Measurements from ENCODE around the gene THAP3. TPM values are rescaled to one million over a fixed set of nuclear protein-coding genes. Genes with fewer than 3 reads are reported as not detected.

The THAP3 gene
- total and polyA plus RNA-seq, 9 of the 15 experiments (the other 6 are each of a cell fraction or from before 2014, with no cell fraction given) = 1.9 to 31.2 (median 18.2) TPM

DNA sequence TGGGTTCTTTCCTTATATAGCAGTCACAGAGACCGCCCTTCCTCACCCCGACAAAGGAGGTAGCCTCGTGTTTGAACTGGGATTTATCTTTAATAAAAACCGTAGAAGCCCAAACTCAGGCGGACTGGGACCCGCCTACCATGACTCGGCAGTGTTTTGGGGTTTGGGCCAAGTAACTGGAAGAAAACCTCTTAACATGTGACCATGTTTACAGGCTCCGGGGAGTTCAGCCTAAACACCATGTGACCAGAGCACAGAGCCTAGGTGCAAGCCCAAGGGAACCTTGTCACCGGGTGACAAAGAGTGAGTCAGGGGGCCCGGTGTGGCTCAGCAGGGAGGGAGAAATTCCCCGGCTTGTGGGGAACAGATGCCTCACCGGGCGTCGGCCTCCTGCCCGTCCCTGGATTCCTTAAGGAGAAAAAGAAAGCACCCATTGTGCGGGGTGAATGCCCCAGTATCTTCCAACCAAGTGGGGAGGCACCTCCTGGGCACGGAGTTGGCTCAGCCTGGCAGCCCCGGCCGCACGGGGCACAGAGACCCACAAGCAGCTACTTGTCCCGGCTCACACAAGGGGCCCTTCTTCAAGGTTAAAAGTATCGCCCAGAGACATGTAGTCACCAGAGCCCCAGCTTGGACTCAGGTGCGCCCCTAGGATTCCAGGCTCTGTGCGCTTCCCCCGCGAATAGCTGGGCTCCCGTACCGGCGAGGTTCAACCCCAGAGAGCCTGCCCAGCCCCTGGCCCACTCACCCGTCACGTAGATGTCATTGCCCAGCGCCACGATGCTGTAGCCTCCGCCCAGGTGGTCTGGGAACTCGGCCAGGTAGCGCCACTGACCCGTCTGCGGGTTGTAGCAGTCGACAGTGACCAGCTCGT is 23.4 kb upstream of the THAP3 start (continued):
- TF ChIP-seq, protein P1, sequence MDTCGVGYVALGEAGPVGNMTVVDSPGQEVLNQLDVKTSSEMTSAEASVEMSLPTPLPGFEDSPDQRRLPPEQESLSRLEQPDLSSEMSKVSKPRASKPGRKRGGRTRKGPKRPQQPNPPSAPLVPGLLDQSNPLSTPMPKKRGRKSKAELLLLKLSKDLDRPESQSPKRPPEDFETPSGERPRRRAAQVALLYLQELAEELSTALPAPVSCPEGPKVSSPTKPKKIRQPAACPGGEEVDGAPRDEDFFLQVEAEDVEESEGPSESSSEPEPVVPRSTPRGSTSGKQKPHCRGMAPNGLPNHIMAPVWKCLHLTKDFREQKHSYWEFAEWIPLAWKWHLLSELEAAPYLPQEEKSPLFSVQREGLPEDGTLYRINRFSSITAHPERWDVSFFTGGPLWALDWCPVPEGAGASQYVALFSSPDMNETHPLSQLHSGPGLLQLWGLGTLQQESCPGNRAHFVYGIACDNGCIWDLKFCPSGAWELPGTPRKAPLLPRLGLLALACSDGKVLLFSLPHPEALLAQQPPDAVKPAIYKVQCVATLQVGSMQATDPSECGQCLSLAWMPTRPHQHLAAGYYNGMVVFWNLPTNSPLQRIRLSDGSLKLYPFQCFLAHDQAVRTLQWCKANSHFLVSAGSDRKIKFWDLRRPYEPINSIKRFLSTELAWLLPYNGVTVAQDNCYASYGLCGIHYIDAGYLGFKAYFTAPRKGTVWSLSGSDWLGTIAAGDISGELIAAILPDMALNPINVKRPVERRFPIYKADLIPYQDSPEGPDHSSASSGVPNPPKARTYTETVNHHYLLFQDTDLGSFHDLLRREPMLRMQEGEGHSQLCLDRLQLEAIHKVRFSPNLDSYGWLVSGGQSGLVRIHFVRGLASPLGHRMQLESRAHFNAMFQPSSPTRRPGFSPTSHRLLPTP (IDR thresholded peaks at IDR 0.05; ENCODE audit: borderline replicate concordance, extremely low read depth, insufficient read length) = no peak
- TF ChIP-seq TCFL5 (CRISPR knock-in tag; conservative IDR thresholded peaks at IDR 0.05) (no peak), KAT8 (IDR thresholded peaks at IDR 0.05; ENCODE audit: low read depth) (no peak), ATF1 (CRISPR knock-in tag; IDR thresholded peaks at IDR 0.05) (0 out of 2 replicates have a peak, but pooled peaks have one; percentile 28), ATF1 (tag; IDR thresholded peaks at IDR 0.05) (peak; percentile 22), ZNF184 (CRISPR knock-in tag; IDR thresholded peaks at IDR 0.05) (no peak), KHSRP (IDR thresholded peaks at IDR 0.05) (no peak), ZNF79 (CRISPR knock-in tag; IDR thresholded peaks at IDR 0.05; ENCODE audit: low read depth) (no peak), TSC22D4 (tag; IDR thresholded peaks at IDR 0.05) (no peak), RREB1 (CRISPR knock-in tag; IDR thresholded peaks at IDR 0.05) (no peak), KDM5B (IDR thresholded peaks at IDR 0.05; ENCODE audit: insufficient replicate concordance, low read depth, low read length) (peak; percentile 56), ARID3B (CRISPR knock-in tag; IDR thresholded peaks at IDR 0.05; ENCODE audit: borderline replicate concordance) (no peak), GTF2E2 (tag; IDR thresholded peaks at IDR 0.05) (no peak)
- TF ChIP-seq, protein P2, sequence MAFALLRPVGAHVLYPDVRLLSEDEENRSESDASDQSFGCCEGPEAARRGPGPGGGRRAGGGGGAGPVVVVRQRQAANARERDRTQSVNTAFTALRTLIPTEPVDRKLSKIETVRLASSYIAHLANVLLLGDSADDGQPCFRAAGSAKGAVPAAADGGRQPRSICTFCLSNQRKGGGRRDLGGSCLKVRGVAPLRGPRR (CRISPR knock-in tag; IDR thresholded peaks at IDR 0.05) = no peak
- TF ChIP-seq, protein P3, sequence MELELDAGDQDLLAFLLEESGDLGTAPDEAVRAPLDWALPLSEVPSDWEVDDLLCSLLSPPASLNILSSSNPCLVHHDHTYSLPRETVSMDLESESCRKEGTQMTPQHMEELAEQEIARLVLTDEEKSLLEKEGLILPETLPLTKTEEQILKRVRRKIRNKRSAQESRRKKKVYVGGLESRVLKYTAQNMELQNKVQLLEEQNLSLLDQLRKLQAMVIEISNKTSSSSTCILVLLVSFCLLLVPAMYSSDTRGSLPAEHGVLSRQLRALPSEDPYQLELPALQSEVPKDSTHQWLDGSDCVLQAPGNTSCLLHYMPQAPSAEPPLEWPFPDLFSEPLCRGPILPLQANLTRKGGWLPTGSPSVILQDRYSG (tag; conservative IDR thresholded peaks at IDR 0.05; ENCODE audit: low read depth) = 0 out of 2 replicates have a peak, but pooled peaks have one; percentile 24

All from K562 (cell line).